Neuronal stem cell (in vitro differentiated cells): ENCODE results near the gene LTBP4.

Experiments
- DNase-seq: peaks from one replicate; pipeline ENCODE4 v3.0.0-alpha.2; 2013; ENCODE audit warnings: low spot score
- H2AFZ ChIP-seq: one replicate; pipeline ENCODE4 v1.6.1; 2013; ENCODE audit warnings: mild to moderate bottlenecking, low read length, inconsistent platforms
- H2AK5ac ChIP-seq: 2 replicates; pipeline ENCODE4 v1.6.1; 2013; ENCODE audit warnings: low read depth, mild to moderate bottlenecking, inconsistent platforms, low read length, moderate library complexity, mixed read lengths
- H2BK120ac ChIP-seq: 2 replicates; pipeline ENCODE4 v1.6.1; 2013; ENCODE audit warnings: low read depth, mild to moderate bottlenecking, inconsistent platforms, low read length, moderate library complexity, mixed read lengths
- H2BK12ac ChIP-seq: one replicate; pipeline ENCODE4 v1.6.1; 2013; ENCODE audit warnings: low read length, inconsistent platforms
- H2BK15ac ChIP-seq: 2 replicates; pipeline ENCODE4 v1.6.1; 2013; ENCODE audit warnings: mild to moderate bottlenecking, low read length, inconsistent platforms, mixed read lengths
- H2BK5ac ChIP-seq: one replicate; pipeline ENCODE4 v1.6.1; 2013; ENCODE audit warnings: inconsistent platforms, mild to moderate bottlenecking, low read length, moderate library complexity
- H3K14ac ChIP-seq: one replicate; pipeline ENCODE4 v1.6.1; 2013; ENCODE audit warnings: low read length, inconsistent platforms
- H3K18ac ChIP-seq: 2 replicates; pipeline ENCODE4 v1.6.1; 2013; ENCODE audit warnings: low read length, inconsistent platforms
- H3K23ac ChIP-seq: 2 replicates; pipeline ENCODE4 v1.6.1; 2013; ENCODE audit warnings: low read depth, mild to moderate bottlenecking, mixed read lengths, low read length, inconsistent platforms; ENCODE audit not compliant: poor library complexity
- H3K27ac ChIP-seq: replicated peaks from 3 replicates; pipeline ENCODE4 v1.5.1; 2013; ENCODE audit warnings: low read length, inconsistent platforms
- H3K27me3 ChIP-seq, 3 experiments: 2 replicates each; pipeline ENCODE4 v1.6.1; 2013; ENCODE audit warnings: low read length in 3 of 3, mild to moderate bottlenecking in 2 of 3, inconsistent platforms in 1 of 3, low read depth in 1 of 3, mixed read lengths in 1 of 3, moderate library complexity in 1 of 3; ENCODE audit not compliant: control insufficient read depth in 3 of 3, insufficient read depth in 3 of 3
- H3K36me3 ChIP-seq, 2 donors: replicated peaks in 1 of 2; 2 replicates each; pipeline ENCODE4 v1.6.1; 2013; ENCODE audit warnings: low read length in 2 of 2; ENCODE audit not compliant: control insufficient read depth in 2 of 2, insufficient read depth in 2 of 2
- H3K4ac ChIP-seq: 2 replicates; pipeline ENCODE4 v1.6.1; 2013; ENCODE audit warnings: inconsistent platforms, mild to moderate bottlenecking, low read length, moderate library complexity
- H3K4me1 ChIP-seq, 2 donors: 1 replicate in 1 of 2; 2 replicates in 1 of 2; pipeline ENCODE4 v1.6.1; 2013; ENCODE audit warnings: low read length in 2 of 2, low read depth in 1 of 2; ENCODE audit not compliant: control insufficient read depth in 2 of 2, insufficient read depth in 1 of 2
- H3K4me2 ChIP-seq: one replicate; pipeline ENCODE4 v1.6.1; 2013; ENCODE audit warnings: mild to moderate bottlenecking, low read length, inconsistent platforms; ENCODE audit not compliant: insufficient read depth, poor library complexity, severe bottlenecking
- H3K4me3 ChIP-seq, 2 donors: 2 replicates each; pipeline ENCODE4 v1.5.1; 2013; ENCODE audit warnings: low read length in 2 of 2, mild to moderate bottlenecking in 2 of 2, inconsistent platforms in 1 of 2, moderate library complexity in 1 of 2
- H3K79me1 ChIP-seq: one replicate; pipeline ENCODE4 v1.6.1; 2013; ENCODE audit warnings: low read depth, mild to moderate bottlenecking, inconsistent platforms, low read length, moderate library complexity
- H3K9ac ChIP-seq: one replicate; pipeline ENCODE4 v1.6.1; 2013; ENCODE audit warnings: mild to moderate bottlenecking, low read depth, low read length, inconsistent platforms; ENCODE audit not compliant: poor library complexity
- H3K9me3 ChIP-seq, 2 donors: replicated peaks in 1 of 2; 2 replicates each; pipeline versions ENCODE3 to v1.6.1; 2013; ENCODE audit warnings: low read length in 2 of 2, mild to moderate bottlenecking in 2 of 2, inconsistent platforms in 1 of 2, low read depth in 1 of 2, mixed read lengths in 1 of 2, moderate library complexity in 1 of 2; ENCODE audit not compliant: control insufficient read depth in 2 of 2, insufficient read depth in 1 of 2
- H4K8ac ChIP-seq: one replicate; pipeline ENCODE4 v1.6.1; 2013; ENCODE audit warnings: low read depth, mild to moderate bottlenecking, inconsistent platforms, low read length, moderate library complexity
- H4K91ac ChIP-seq: one replicate; pipeline ENCODE4 v1.6.1; 2013; ENCODE audit warnings: low read length, low read depth, mild to moderate bottlenecking, inconsistent platforms; ENCODE audit not compliant: poor library complexity
- WGBS, 2 donors: extraction: QIAGEN DNeasy Blood & Tissue Kit; methylation state at CpG; one replicate each; pipeline ENCODE4 v1.1.7; 2013; ENCODE audit warnings: missing lambda C conversion rate in 2 of 2, mixed read lengths in 1 of 2; ENCODE audit not compliant: insufficient read length in 2 of 2, insufficient replicate concordance in 1 of 2; ENCODE audit errors: extremely low coverage in 2 of 2; 5-methylcytosine and 5-hydroxymethylcytosine counted together

LTBP4 gene

GRCh38 chr19:40567040-40567749, 34.0 kb upstream of the LTBP4 start:
- H2AK5ac ChIP-seq: peak overlapping the region; percentile 4
- H2BK120ac ChIP-seq: no peak overlapping the region
- H2AFZ ChIP-seq: peak overlapping the region; percentile 88
- WGBS, 2 donors: no CpG with 5 or more reads among the region's 20 CpGs
- H3K27me3 ChIP-seq: peaks cover 17 to 58% (median 48%) of the 10 kb centered on the region in 3 experiments
- H3K79me1 ChIP-seq: peaks cover 4% of the 10 kb centered on the region
- peak overlapping the region; percentile 82 for H3K4me2 ChIP-seq
- H2BK12ac ChIP-seq: no peak overlapping the region
- no peak for DNase-seq
- H4K8ac ChIP-seq: no peak overlapping the region
- H3K4ac ChIP-seq: no peak overlapping the region
- H3K4me3 ChIP-seq: peak overlapping the region in 1 of 2 donors; percentile 70
- H2BK15ac ChIP-seq: no peak overlapping the region
- peaks cover 4 to 5% of the 10 kb centered on the region in 2 donors for H3K4me1 ChIP-seq
- peak overlapping the region; percentile 75 for H3K23ac ChIP-seq
- no peak overlapping the region for H3K27ac ChIP-seq
- H3K36me3 ChIP-seq: no peaks in the 10 kb centered on the region
- no peak overlapping the region for H3K14ac ChIP-seq
- no peak overlapping the region for H4K91ac ChIP-seq
- no peak overlapping the region for H3K9ac ChIP-seq
- H3K18ac ChIP-seq: peak overlapping the region; percentile 84
- H3K9me3 ChIP-seq: peaks cover 0 to 1% of the 10 kb centered on the region in 2 donors
- no peak overlapping the region for H2BK5ac ChIP-seq

DNA sequence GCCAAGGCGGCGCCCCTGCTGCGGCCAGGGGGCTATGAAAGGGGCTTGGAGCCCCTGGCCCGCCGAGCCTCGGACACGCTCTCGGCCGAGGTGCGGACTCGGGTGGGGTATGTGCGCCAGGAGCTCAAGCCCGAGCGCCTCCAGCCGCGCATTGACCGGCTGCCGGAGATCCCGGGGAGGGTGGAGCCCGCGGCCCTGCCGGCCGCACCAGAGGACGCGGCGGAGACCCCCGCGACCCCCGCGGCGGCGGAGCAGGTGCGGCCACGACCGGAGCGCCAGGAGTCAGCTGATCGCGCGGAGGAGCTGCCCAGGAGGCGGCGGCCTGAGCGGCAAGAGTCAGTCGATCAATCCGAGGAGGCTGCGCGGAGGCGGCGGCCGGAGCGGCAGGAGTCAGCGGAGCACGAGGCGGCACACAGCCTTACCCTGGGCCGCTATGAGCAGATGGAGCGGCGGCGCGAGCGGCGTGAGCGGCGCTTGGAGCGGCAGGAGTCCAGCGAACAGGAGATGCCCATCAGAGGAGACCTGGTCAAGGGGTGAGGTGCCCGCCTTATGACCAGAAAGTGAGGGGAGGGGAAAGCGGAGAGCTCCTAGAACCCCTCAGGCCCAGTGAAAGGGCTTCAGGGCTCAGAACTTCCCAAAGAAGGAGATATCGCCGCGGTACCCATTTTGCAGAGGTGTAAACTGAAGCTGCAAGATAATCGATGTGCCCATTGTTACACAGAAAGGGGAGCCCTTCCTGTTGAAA, 33.2 kb upstream of the LTBP4 start:
- no peaks in the 10 kb centered on the region for H3K36me3 ChIP-seq
- H2BK5ac ChIP-seq: no peak overlapping the region
- H2BK120ac ChIP-seq: no peak overlapping the region

GRCh38 chr19:40570313-40571004, 30.7 kb upstream of the LTBP4 start:
- peak overlapping the region; percentile 49 to 82 for H3K4me3 ChIP-seq
- H3K23ac ChIP-seq: peak overlapping the region; percentile 89
- WGBS, 2 donors: no CpG with 5 or more reads among the region's 53 CpGs
- peak overlapping the region; percentile 89 for H3K18ac ChIP-seq
- H2BK15ac ChIP-seq: no peak overlapping the region
- H2AK5ac ChIP-seq: peak overlapping the region; percentile 81
- H2BK12ac ChIP-seq: no peak overlapping the region
- peak overlapping the region; percentile 5 for H3K4ac ChIP-seq
- no peak overlapping the region for H3K14ac ChIP-seq
- no peak overlapping the region for H4K91ac ChIP-seq
- no peaks in the 10 kb centered on the region for H3K36me3 ChIP-seq
- no peak overlapping the region for H2BK5ac ChIP-seq
- peaks cover 2% of the 10 kb centered on the region for H3K79me1 ChIP-seq
- no peak overlapping the region for H4K8ac ChIP-seq
- H3K9ac ChIP-seq: peak overlapping the region; percentile 38
- peaks cover 17 to 47% (median 47%) of the 10 kb centered on the region in 3 experiments for H3K27me3 ChIP-seq
- DNase-seq: peak; percentile 99
- peak overlapping the region; percentile 85 for H3K4me2 ChIP-seq
- peaks cover 0 to 1% of the 10 kb centered on the region in 2 donors for H3K9me3 ChIP-seq
- no peak overlapping the region for H2BK120ac ChIP-seq
- H2AFZ ChIP-seq: peak overlapping the region; percentile 95
- H3K4me1 ChIP-seq: peaks cover 4 to 5% of the 10 kb centered on the region in 2 donors
- H3K27ac ChIP-seq: no peak overlapping the region

More for the DNA sequence above, 33.2 kb upstream of the LTBP4 start:
- no peak overlapping the region for H3K4ac ChIP-seq
- H4K91ac ChIP-seq: no peak overlapping the region
- peaks cover 0 to 1% of the 10 kb centered on the region in 2 donors for H3K9me3 ChIP-seq
- no peak overlapping the region for H3K9ac ChIP-seq
- peaks cover 17 to 58% (median 48%) of the 10 kb centered on the region in 3 experiments for H3K27me3 ChIP-seq
- H2BK15ac ChIP-seq: no peak overlapping the region
- WGBS, 2 donors: no CpG with 5 or more reads among the region's 70 CpGs
- peak overlapping the region; percentile 88 for H2AFZ ChIP-seq
- peak overlapping the region; percentile 75 for H3K23ac ChIP-seq
- H4K8ac ChIP-seq: no peak overlapping the region
- no peak overlapping the region for H3K27ac ChIP-seq
- DNase-seq: no peak
- H3K4me3 ChIP-seq: peak overlapping the region; percentile 9 to 70
- H3K18ac ChIP-seq: peak overlapping the region; percentile 84
- peak overlapping the region; percentile 82 for H3K4me2 ChIP-seq
- H3K14ac ChIP-seq: peak overlapping the region; percentile 44
- H2BK12ac ChIP-seq: peak overlapping the region; percentile 30
- H2AK5ac ChIP-seq: peak overlapping the region; percentile 4
- H3K4me1 ChIP-seq: peaks cover 4 to 5% of the 10 kb centered on the region in 2 donors
- H3K79me1 ChIP-seq: peaks cover 4% of the 10 kb centered on the region
